IMR-90 (cell line): ENCODE data around the gene SOX2. TPM values are rescaled to one million over a fixed set of nuclear protein-coding genes. Genes with fewer than 3 reads are reported as not detected.

Experiments
- ATAC-seq: fragments of 200-7000 bp; cut with Tn5 transposase; 2 replicates; pipeline ENCODE4 v1.9.1; 2020; ENCODE audit warnings: low read depth, mild to moderate bottlenecking, moderate library complexity
- BruUV-seq: library from RNA; stranded (reverse); fragments of 400-500 nt; replicated peaks from 2 replicates; lab custom pipeline; 2021; lab: Mats Ljungman, UMichigan
- CTCF ChIA-PET: fragments of 300-600 bp; formaldehyde crosslinking; extraction: SDS; loops from one replicate; lab custom pipeline; 2021; ENCODE audit warnings: antibody characterized with exemption; lab: Yijun Ruan, JAX
- POLR2A ChIA-PET: fragments of 300-600 bp; sonication (Branson Sonifier 250); formaldehyde crosslinking; loops from one replicate; lab custom pipeline; 2022; ENCODE audit warnings: antibody characterized with exemption; ENCODE audit not compliant: unreplicated experiment; lab: Charles Lee
- DNase-seq: peaks from one replicate; pipeline ENCODE4 v3.0.0; 2013
- H2AFZ ChIP-seq: replicated peaks from 2 replicates; pipeline ENCODE3; 2013; ENCODE audit warnings: low read length, mild to moderate bottlenecking; ENCODE audit not compliant: poor library complexity
- H2AK5ac ChIP-seq: 2 replicates; pipeline ENCODE4 v1.6.1; 2013; ENCODE audit warnings: low read depth, low read length, inconsistent platforms
- H2AK9ac ChIP-seq: replicated peaks from 2 replicates; pipeline ENCODE3; 2013; ENCODE audit warnings: mild to moderate bottlenecking, low read depth, low read length, moderate library complexity; ENCODE audit not compliant: poor library complexity
- H2BK120ac ChIP-seq: 2 replicates; pipeline ENCODE4 v1.6.1; 2013; ENCODE audit warnings: low read depth, low read length, inconsistent platforms
- H2BK15ac ChIP-seq: 3 replicates; pipeline ENCODE4 v1.6.1; 2013; ENCODE audit warnings: low read depth, low read length, inconsistent platforms
- H2BK20ac ChIP-seq: 2 replicates; pipeline ENCODE4 v1.6.1; 2013; ENCODE audit warnings: low read depth, mild to moderate bottlenecking, inconsistent platforms, low read length, moderate library complexity
- H2BK5ac ChIP-seq: 2 replicates; pipeline ENCODE4 v1.6.1; 2013; ENCODE audit warnings: mild to moderate bottlenecking, low read depth, low read length, inconsistent platforms; ENCODE audit not compliant: poor library complexity, severe bottlenecking
- H3K14ac ChIP-seq: replicated peaks from 2 replicates; pipeline ENCODE4 v1.6.1; 2013; ENCODE audit warnings: low read depth, low read length, inconsistent platforms
- H3K18ac ChIP-seq: 2 replicates; pipeline ENCODE4 v1.6.1; 2013; ENCODE audit warnings: low read depth, low read length, control low read depth
- H3K23ac ChIP-seq: 2 replicates; pipeline ENCODE4 v1.6.1; 2013; ENCODE audit warnings: low read depth, low read length, inconsistent platforms
- H3K27ac ChIP-seq: 2 replicates; pipeline ENCODE4 v1.5.1; 2013; ENCODE audit warnings: mild to moderate bottlenecking, control low read depth, low read length; ENCODE audit not compliant: insufficient read depth
- H3K27me3 ChIP-seq: 2 replicates; pipeline ENCODE4 v1.6.1; 2013; ENCODE audit warnings: low read length; ENCODE audit not compliant: control insufficient read depth, insufficient read depth
- H3K36me3 ChIP-seq: 2 replicates; pipeline ENCODE4 v1.6.1; 2013; ENCODE audit warnings: low read length, mixed read lengths; ENCODE audit not compliant: control insufficient read depth, insufficient read depth
- H3K4ac ChIP-seq: 2 replicates; pipeline ENCODE4 v1.6.1; 2013; ENCODE audit warnings: low read depth, low read length, inconsistent platforms
- H3K4me1 ChIP-seq: 2 replicates; pipeline ENCODE4 v1.6.1; 2013; ENCODE audit warnings: low read length, mixed read lengths; ENCODE audit not compliant: control insufficient read depth, insufficient read depth
- H3K4me2 ChIP-seq: 2 replicates; pipeline ENCODE4 v1.6.1; 2013; ENCODE audit warnings: low read depth, mild to moderate bottlenecking, control low read depth, low read length, moderate library complexity
- H3K4me3 ChIP-seq: 2 replicates; pipeline ENCODE4 v1.5.1; 2013; ENCODE audit warnings: low read depth, mild to moderate bottlenecking, control low read depth, low read length, moderate library complexity; ENCODE audit not compliant: insufficient read depth
- H3K56ac ChIP-seq: 2 replicates; pipeline ENCODE4 v1.6.1; 2013; ENCODE audit warnings: low read length, inconsistent platforms; ENCODE audit not compliant: insufficient read depth; ENCODE audit errors: extremely low read depth
- H3K79me1 ChIP-seq, 2 experiments: 2 replicates each; pipeline ENCODE4 v1.6.1; 2013; ENCODE audit warnings: low read length in 2 of 2, inconsistent platforms in 1 of 2, low read depth in 1 of 2
- H3K9ac ChIP-seq: 2 replicates; pipeline ENCODE4 v1.6.1; 2013; ENCODE audit warnings: low read depth, low read length, control low read depth
- H3K9me1 ChIP-seq: 2 replicates; pipeline ENCODE4 v1.6.1; 2013; ENCODE audit warnings: low read length, inconsistent platforms; ENCODE audit not compliant: insufficient read depth
- H3K9me3 ChIP-seq: 2 replicates; pipeline ENCODE4 v1.6.1; 2013; ENCODE audit warnings: low read length; ENCODE audit not compliant: control insufficient read depth, insufficient read depth
- H4K20me1 ChIP-seq: 2 replicates; pipeline ENCODE4 v1.6.1; 2013; ENCODE audit warnings: low read length, inconsistent platforms; ENCODE audit not compliant: insufficient read depth
- H4K5ac ChIP-seq: 2 replicates; pipeline ENCODE4 v1.6.1; 2013; ENCODE audit warnings: mild to moderate bottlenecking, low read depth, low read length, control low read depth
- H4K8ac ChIP-seq, 2 experiments: 2 replicates each; pipeline ENCODE4 v1.6.1; 2013; ENCODE audit warnings: low read depth in 2 of 2, low read length in 2 of 2, control low read depth in 1 of 2, inconsistent platforms in 1 of 2
- H4K91ac ChIP-seq: 2 replicates; pipeline ENCODE4 v1.6.1; 2013; ENCODE audit warnings: low read depth, low read length, inconsistent platforms; ENCODE audit not compliant: insufficient read depth
- BHLHE40 ChIP-seq: fragments of 150-350 bp; IDR thresholded peaks from 2 replicates; pipeline ENCODE4 v1.6.1; 2016; ENCODE audit warnings: mild to moderate bottlenecking, low read depth, low read length
- CEBPB ChIP-seq: IDR thresholded peaks from 2 replicates; pipeline ENCODE4 v1.6.1; 2012; ENCODE audit warnings: low read depth, low read length, improper control_type of control experiment
- CHD1 ChIP-seq: IDR thresholded peaks from 2 replicates; pipeline ENCODE4 v1.6.1; 2012; ENCODE audit warnings: low read depth, low read length, improper control_type of control experiment
- MAFK ChIP-seq: IDR thresholded peaks from 2 replicates; pipeline ENCODE4 v1.6.1; 2012; ENCODE audit warnings: low read depth, low read length, improper control_type of control experiment
- MXI1 ChIP-seq: IDR thresholded peaks from 2 replicates; pipeline ENCODE4 v1.6.1; 2012; ENCODE audit warnings: low read depth, mild to moderate bottlenecking, low read length, moderate library complexity, borderline replicate concordance
- NFE2L2 ChIP-seq: fragments of 150-350 bp; IDR thresholded peaks from 2 replicates; pipeline ENCODE4 v1.6.1; 2016; ENCODE audit warnings: low read depth, mild to moderate bottlenecking, low read length
- POLR2A ChIP-seq: IDR thresholded peaks from 2 replicates; pipeline ENCODE4 v1.6.1; 2012; ENCODE audit warnings: mild to moderate bottlenecking, low read depth, low read length
- RAD21 ChIP-seq: IDR thresholded peaks from 2 replicates; pipeline ENCODE4 v1.6.1; 2012; ENCODE audit warnings: low read length, improper control_type of control experiment
- RCOR1 ChIP-seq: IDR thresholded peaks from 2 replicates; pipeline ENCODE4 v1.6.1; 2012; ENCODE audit warnings: mild to moderate bottlenecking, low read length, improper control_type of control experiment; ENCODE audit not compliant: insufficient replicate concordance
- RFX5 ChIP-seq: IDR thresholded peaks from 2 replicates; pipeline ENCODE4 v1.8.0; 2012; ENCODE audit warnings: low read depth, mild to moderate bottlenecking, low read length, moderate library complexity
- SMC3 ChIP-seq: fragments of 150-350 bp; IDR thresholded peaks from 2 replicates; pipeline ENCODE4 v1.6.1; 2016; ENCODE audit warnings: low read depth, mild to moderate bottlenecking, antibody characterized with exemption, low read length, moderate library complexity
- USF2 ChIP-seq: fragments of 150-350 bp; IDR thresholded peaks from 2 replicates; pipeline ENCODE4 v1.6.1; 2017; ENCODE audit warnings: mild to moderate bottlenecking, antibody characterized with exemption, low read length, low read depth
- WGBS, 2 experiments: methylation state at CpG; one replicate each; pipeline versions ENCODE4 v1.1.5 to v1.1.7; 2013; ENCODE audit warnings: missing lambda C conversion rate in 2 of 2; ENCODE audit not compliant: insufficient read length in 1 of 2; ENCODE audit errors: extremely low coverage in 2 of 2; 5-methylcytosine and 5-hydroxymethylcytosine counted together
- dilution Hi-C: fragments of 300-500 bp; cut with HindIII; formaldehyde crosslinking; loops from one replicate; pipeline ENCODE4 v1.14.3; 2018; ENCODE audit warnings: low sequenced_read_pairs; ENCODE audit not compliant: unreplicated experiment
- in situ Hi-C: fragments of 300-500 bp; cut with MboI; formaldehyde crosslinking; loops from 3 replicates; pipeline ENCODE4 v1.14.3; 2019; ENCODE audit warnings: low sequenced_read_pairs, inconsistent platforms, mixed read lengths
- intact Hi-C: fragments of 100-400 bp; cut with micrococcal nuclease; formaldehyde crosslinking; loops from 2 replicates; pipeline ENCODE4 v1.10.0; 2022
- polyA plus RNA-seq, 3 experiments: library from polyadenylated mRNA; depleted of rRNA; stranded (reverse); fragments of >200 nt; gene quantifications; 2 replicates each; pipeline ENCODE4 v1.2.3, GENCODE V29; 2012; ENCODE audit warnings: low replicate concordance in 1 of 3
- total RNA-seq: library from RNA; depleted of rRNA; stranded (reverse); fragments of >200 nt; gene quantifications from 2 replicates; pipeline ENCODE4 v1.2.3, GENCODE V29; 2012
- TF ChIP-seq, protein P1 (sequence below): conservative IDR thresholded peaks from 2 replicates; pipeline ENCODE4 v1.5.1; 2012; ENCODE audit warnings: mild to moderate bottlenecking, low read depth, low read length, improper control_type of control experiment

The SOX2 gene
- total and polyA plus RNA-seq, 2 of the 4 experiments (the other 2 are of a cell fraction): not detected

DNA sequence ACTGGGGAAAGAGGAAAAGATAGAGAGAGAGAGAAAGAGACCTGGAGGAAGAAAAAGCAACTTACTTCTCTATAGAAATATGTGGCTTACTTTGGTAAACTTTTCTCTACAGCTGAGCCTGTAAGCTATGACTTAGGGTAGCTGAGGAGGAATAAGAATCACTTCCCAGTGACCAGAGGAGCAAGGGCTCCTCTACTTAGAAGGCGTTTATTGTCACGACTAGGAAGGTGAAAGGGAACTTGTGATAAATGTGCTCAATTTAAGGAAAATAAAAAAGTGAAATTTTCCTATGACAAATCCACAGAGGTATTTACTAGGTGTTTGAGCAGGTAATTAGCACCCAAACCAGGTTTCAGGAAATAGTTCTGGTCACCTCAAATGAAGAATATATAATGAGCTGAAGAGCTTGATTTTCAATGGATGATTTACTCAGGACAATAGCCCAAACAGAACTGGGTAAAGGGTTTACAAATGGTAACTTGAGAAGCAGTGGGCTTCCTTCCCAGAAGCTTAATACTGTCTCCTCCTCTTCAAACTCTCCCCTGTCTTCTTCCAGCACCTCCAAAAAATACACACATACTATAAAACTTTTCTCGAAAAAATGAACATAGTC is 46.1 kb downstream of the SOX2 start:
- POLR2A ChIA-PET: no interaction called here
- no peak overlapping the region for H4K8ac ChIP-seq
- DNase-seq (no peak), ATAC-seq (no peak)
- H2AK5ac ChIP-seq: no peak overlapping the region
- 0 out of 2 replicates have a peak, but pooled peaks cover 3% of the 10 kb centered on the region for H3K9me3 ChIP-seq
- H2AK9ac ChIP-seq: no peak overlapping the region
- no peak overlapping the region for H3K14ac ChIP-seq
- H3K4ac ChIP-seq: no peak overlapping the region
- no peak overlapping the region for H3K9ac ChIP-seq
- CTCF ChIA-PET: no interaction called here
- intact Hi-C loops (no loop called here), dilution Hi-C loops (no loop called here), in situ Hi-C loops (no loop called here)
- no peaks in the 10 kb centered on the region for H3K36me3 ChIP-seq
- no peak overlapping the region for H3K4me2 ChIP-seq
- TF ChIP-seq MAFK: no peak
- TF ChIP-seq BHLHE40: no peak
- TF ChIP-seq SMC3: no peak
- no peak for TF ChIP-seq USF2
- TF ChIP-seq MXI1: no peak
- TF ChIP-seq RCOR1: no peak
- no peak for TF ChIP-seq POLR2A
- no peak for TF ChIP-seq CEBPB
- TF ChIP-seq, protein P1, sequence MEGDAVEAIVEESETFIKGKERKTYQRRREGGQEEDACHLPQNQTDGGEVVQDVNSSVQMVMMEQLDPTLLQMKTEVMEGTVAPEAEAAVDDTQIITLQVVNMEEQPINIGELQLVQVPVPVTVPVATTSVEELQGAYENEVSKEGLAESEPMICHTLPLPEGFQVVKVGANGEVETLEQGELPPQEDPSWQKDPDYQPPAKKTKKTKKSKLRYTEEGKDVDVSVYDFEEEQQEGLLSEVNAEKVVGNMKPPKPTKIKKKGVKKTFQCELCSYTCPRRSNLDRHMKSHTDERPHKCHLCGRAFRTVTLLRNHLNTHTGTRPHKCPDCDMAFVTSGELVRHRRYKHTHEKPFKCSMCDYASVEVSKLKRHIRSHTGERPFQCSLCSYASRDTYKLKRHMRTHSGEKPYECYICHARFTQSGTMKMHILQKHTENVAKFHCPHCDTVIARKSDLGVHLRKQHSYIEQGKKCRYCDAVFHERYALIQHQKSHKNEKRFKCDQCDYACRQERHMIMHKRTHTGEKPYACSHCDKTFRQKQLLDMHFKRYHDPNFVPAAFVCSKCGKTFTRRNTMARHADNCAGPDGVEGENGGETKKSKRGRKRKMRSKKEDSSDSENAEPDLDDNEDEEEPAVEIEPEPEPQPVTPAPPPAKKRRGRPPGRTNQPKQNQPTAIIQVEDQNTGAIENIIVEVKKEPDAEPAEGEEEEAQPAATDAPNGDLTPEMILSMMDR: no peak
- no peak for TF ChIP-seq RFX5
- no peak for TF ChIP-seq RAD21
- no peak for TF ChIP-seq CHD1
- no peak for TF ChIP-seq NFE2L2
- H4K5ac ChIP-seq: no peak overlapping the region
- H2BK20ac ChIP-seq: no peak overlapping the region
- no peak overlapping the region for H3K4me3 ChIP-seq
- H3K56ac ChIP-seq: no peak overlapping the region
- no peaks in the 10 kb centered on the region for H3K79me1 ChIP-seq
- H3K9me1 ChIP-seq: no peaks in the 10 kb centered on the region
- no peaks in the 10 kb centered on the region for H3K4me1 ChIP-seq
- H2BK120ac ChIP-seq: no peak overlapping the region
- H3K23ac ChIP-seq: no peak overlapping the region
- no peak overlapping the region for H3K27ac ChIP-seq
- H2AFZ ChIP-seq: no peak overlapping the region
- H3K18ac ChIP-seq: no peak overlapping the region
- H4K20me1 ChIP-seq: no peaks in the 10 kb centered on the region
- no peak overlapping the region for H4K91ac ChIP-seq
- H2BK5ac ChIP-seq: no peak overlapping the region
- no peaks in the 10 kb centered on the region for H3K27me3 ChIP-seq
- BruUV-seq: no TSS peak
- H2BK15ac ChIP-seq: no peak overlapping the region
- WGBS, 2 experiments: 100% methylated on average over 1 of the region's 3 CpGs; no CpG with 5 or more reads in 1 of the 2 experiments
